ENCODE measurements around the gene UBN1.

DNA sequence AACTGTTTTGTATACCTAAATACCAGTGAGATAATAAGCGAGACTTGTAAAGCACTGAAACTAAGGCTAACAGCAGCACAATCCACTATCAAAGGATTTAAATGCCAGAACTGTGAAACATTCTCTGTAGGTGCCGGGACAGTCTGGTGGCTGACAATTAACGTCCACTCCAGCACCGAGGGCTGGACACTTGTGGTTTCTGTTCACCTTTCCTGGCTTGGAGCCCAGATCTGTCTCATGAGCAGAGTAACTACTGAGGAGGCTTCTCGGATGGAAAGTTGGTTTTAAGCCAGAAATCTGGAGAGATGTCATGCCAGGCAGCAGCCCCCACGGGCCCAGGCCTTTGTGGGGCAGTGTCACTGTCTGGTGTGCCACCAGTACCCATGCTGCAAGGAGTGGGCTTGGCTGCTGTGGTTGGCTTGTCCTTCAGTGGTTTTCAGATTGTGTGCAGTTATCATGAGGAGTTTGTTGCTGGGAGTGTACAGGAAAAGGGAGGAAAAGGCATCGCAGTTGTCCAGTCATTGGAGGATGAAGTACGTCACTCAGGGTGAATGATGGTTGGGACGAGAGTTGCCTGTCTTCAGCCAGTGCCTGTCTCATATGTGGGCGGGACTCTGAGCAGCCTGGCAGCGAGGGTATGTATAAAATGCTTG, 35.5 kb downstream of the UBN1 start:
- TF ChIP-seq, protein P1, sequence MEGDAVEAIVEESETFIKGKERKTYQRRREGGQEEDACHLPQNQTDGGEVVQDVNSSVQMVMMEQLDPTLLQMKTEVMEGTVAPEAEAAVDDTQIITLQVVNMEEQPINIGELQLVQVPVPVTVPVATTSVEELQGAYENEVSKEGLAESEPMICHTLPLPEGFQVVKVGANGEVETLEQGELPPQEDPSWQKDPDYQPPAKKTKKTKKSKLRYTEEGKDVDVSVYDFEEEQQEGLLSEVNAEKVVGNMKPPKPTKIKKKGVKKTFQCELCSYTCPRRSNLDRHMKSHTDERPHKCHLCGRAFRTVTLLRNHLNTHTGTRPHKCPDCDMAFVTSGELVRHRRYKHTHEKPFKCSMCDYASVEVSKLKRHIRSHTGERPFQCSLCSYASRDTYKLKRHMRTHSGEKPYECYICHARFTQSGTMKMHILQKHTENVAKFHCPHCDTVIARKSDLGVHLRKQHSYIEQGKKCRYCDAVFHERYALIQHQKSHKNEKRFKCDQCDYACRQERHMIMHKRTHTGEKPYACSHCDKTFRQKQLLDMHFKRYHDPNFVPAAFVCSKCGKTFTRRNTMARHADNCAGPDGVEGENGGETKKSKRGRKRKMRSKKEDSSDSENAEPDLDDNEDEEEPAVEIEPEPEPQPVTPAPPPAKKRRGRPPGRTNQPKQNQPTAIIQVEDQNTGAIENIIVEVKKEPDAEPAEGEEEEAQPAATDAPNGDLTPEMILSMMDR (IDR thresholded peaks at IDR 0.05), result no peak
- TF ChIP-seq POLR2AphosphoS5 (IDR thresholded peaks at IDR 0.05; ENCODE audit: low read depth, low read length), result 0 out of 2 replicates have a peak, but pooled peaks have one; percentile 24
- TF ChIP-seq, protein P2, sequence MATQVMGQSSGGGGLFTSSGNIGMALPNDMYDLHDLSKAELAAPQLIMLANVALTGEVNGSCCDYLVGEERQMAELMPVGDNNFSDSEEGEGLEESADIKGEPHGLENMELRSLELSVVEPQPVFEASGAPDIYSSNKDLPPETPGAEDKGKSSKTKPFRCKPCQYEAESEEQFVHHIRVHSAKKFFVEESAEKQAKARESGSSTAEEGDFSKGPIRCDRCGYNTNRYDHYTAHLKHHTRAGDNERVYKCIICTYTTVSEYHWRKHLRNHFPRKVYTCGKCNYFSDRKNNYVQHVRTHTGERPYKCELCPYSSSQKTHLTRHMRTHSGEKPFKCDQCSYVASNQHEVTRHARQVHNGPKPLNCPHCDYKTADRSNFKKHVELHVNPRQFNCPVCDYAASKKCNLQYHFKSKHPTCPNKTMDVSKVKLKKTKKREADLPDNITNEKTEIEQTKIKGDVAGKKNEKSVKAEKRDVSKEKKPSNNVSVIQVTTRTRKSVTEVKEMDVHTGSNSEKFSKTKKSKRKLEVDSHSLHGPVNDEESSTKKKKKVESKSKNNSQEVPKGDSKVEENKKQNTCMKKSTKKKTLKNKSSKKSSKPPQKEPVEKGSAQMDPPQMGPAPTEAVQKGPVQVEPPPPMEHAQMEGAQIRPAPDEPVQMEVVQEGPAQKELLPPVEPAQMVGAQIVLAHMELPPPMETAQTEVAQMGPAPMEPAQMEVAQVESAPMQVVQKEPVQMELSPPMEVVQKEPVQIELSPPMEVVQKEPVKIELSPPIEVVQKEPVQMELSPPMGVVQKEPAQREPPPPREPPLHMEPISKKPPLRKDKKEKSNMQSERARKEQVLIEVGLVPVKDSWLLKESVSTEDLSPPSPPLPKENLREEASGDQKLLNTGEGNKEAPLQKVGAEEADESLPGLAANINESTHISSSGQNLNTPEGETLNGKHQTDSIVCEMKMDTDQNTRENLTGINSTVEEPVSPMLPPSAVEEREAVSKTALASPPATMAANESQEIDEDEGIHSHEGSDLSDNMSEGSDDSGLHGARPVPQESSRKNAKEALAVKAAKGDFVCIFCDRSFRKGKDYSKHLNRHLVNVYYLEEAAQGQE (IDR thresholded peaks at IDR 0.05; ENCODE audit: insufficient read depth in 1 of 2, low read depth in 2 of 2, low read length in 1 of 2), result no peak
- no peak for TF ChIP-seq SIN3A (IDR thresholded peaks at IDR 0.05; ENCODE audit: borderline replicate concordance, insufficient read depth, low read depth, low read length)
